HG03175 (cell line): ENCODE data around the gene DMRTB1.

Experiments
- ATAC-seq: cut with Tn5 transposase; IDR thresholded peaks from one replicate; pipeline ENCODE4 v1.9.1; 2021; ENCODE audit warnings: mild to moderate bottlenecking, moderate library complexity; ENCODE audit not compliant: unreplicated experiment

DMRTB1 gene

GRCh38 chr1:53507116-53507820, 48.1 kb downstream of the DMRTB1 start:
- ATAC-seq, result no peak

DNA sequence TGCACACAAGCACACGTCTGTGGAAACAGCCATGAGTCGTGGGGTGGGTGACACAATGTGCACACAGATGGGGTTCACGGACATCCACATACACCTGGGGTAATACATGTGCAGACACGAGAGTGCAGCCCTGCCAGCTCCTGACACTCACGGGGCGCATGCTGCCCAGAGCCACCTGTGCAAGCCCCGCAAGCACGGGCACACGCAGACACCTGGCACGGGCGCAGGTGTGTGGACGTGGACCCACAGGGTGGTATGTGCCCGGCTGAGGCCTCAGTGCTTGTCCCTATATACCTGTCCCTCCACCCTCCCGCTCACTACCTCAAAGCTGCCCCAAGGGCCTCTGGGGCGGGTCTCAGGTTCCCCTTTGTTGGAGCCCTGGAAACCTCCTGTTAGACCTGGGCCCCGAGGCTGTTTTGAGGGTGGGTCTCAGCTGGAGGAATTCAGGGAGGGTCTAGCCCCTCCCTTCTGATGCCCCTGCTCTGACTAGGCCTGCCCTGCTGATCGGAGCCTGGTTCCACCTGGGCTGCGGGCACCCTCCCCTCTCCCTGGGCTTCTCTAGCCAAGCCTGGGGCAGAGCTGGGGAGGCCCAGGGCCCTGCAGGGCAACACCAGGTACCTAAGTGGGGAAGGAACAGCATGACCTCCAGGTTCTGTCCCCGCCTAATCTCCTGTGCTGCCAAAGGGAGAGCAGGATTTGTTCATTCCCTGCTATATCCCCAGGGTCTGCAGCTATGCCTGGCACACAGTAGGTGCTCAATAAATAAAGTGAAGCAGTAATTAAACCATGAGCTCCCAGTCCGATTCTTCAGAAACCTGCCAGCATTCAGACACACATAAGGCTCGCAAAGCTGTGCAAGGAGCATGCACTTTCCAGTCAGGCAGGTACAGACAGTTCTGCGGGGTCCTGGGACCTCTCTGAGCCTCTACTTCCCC, 49.1 kb downstream of the DMRTB1 start:
- ATAC-seq, result no peak

DNA sequence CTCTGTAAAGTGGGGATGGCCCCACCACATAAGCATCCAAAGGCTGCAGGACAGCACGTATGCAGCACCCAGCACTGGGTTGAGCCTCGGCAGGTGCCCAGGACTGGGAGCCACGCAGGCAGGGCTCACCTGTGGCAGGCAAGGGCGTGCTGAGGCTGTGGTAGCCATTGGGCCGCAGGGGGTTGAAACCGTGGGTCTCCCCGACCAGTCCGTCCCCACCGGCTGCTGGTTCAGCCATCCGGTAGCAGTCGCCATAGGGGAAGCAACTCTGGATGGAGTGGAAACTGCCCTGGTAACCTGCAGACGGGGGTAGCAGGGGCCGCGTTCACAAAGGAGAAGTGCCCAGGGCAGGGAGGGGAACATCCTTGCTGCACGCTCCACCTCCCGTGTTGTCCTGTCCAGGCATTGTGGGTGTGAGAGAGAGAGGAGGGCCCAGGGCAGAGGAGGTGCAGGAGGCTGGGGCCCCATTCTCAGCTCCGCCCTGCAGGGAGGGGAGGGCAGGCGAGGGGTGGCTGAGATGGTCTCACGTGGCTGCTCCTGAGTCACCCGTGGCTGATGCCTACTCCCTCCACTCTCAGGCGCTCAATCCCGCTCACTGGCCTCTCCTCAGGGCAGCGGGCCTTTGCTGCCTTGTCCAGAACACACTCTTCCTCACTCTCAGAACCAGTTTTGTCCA, 49.9 kb downstream of the DMRTB1 start:
- ATAC-seq, result no peak

GRCh38 chr1:53509775-53510174, 50.6 kb downstream of the DMRTB1 start:
- ATAC-seq, result no peak

- no peak for ATAC-seq
Observed at GRCh38 chr1:53510215-53510614, 51.0 kb downstream of the DMRTB1 start.

DNA sequence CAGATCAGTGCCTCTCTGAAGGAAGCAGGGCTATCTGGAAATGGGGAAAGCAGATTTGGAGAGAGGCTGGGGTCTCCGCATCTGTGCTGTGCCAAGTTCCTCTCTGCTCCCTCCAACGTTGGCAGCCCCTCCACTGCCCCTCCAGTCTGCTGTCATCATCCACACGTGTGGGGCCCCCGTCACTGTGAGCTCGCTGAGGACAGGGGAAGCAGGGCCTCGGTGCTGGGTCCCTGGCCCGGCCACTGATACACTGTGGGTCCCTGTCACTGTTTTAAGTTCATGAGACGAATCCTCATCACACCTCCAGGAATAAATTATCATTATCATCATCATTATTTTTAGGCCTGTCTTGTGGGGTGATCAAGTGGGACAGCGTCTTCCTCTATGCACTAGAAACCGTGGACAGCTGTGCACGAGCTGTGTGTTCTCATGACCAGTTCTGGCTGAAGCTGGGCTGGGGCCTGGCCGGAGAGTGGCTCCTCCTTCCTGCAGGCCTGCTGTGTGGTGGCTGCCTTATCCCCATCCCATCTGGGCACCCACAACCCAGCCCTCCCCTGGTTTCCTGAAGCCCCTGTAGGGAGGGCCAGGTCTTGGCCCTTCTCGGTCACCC, 52.2 kb downstream of the DMRTB1 start:
- no peak for ATAC-seq

- no peak for ATAC-seq
Observed at GRCh38 chr1:53511933-53512806, 53.0 kb downstream of the DMRTB1 start.

DNA sequence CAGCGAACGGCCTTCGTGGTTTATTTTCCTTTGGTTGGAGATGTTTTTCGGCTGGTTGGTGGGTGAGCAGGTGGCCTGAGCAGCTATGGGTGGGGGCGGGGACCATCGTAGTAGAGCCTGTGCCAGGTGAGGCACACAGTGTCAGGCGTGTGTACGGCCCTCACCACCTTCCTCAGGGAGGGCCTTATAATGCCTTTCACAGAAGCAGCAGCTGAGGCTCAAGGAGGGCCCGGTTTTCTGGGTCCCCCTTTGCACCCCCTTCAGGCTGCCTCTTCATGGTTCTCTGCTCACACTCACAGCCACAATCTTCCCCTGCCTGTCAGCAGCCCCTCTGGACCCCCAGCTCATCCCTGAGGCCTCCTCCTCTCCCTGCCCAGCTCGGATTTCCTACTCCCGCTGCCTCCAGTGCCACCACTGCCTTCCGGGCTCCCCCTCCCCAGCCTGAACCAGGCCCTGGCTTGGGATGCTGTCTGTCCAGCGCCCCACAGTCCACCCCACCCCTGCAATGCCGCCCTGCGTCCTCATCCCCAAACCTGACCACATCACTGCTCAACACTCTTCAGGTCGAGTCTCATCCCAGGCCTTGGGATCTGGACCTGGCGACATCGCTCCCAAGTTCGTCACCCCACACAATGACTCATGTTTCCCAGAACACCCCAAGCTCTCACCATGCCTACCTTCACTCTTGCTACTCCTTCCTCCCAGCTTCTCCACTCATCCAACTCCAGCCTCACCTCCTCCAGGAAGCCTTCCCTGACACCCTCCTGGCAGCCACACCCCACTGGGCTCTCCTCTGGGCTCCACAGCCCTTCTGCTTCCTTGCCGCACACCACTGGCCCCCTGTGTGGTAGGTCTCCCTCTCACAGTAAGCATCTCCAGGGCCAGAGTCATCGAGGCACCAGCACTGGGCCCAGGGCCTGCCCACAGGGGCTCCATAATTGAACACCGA, 53.9 kb downstream of the DMRTB1 start:
- ATAC-seq, result no peak

- ATAC-seq, result no peak
Observed at GRCh38 chr1:53513846-53514245, 54.6 kb downstream of the DMRTB1 start.

DNA sequence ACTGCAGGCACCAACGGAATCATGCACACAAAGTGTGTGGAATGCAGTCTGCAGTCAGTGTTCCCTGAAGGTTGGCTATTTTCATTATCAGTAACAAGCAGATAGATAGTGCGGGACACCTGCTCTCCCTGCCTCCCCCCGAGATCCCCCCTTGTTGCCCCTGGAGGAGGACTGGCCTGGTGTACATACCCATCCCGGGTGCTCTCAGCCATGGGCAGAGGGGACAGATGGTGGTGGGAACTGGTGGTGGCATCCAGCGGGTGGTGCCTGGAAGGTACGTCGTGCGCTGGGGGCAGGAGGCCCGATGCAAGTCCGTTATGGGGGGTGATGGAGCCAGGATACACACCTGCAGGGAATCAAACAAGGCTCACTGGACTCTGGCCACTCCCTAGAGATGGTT, 55.2 kb downstream of the DMRTB1 start:
- ATAC-seq, result no peak

- no peak for ATAC-seq
Observed at GRCh38 chr1:53516181-53516580, 57.0 kb downstream of the DMRTB1 start.
